ENCODE measurements around the gene OR6B1. TPM values are rescaled to one million over a fixed set of nuclear protein-coding genes. Genes with fewer than 3 reads are reported as not detected.
"Not testable (repeated sequence)": the region's sequence is repeated elsewhere in the genome, so short reads cannot be mapped to it uniquely, and the experiment has no call there.

The OR6B1 gene
- total RNA-seq, 2 donors from 2014 or later, result not detected

GRCh38 chr7:144032985-144033709, 33.0 kb downstream of the OR6B1 start:
- ATAC-seq (no peak), DNase-seq (no peak)
- intact Hi-C loops (cut with DNase I), result no loop called here

GRCh38 chr7:144035385-144035784, 35.3 kb downstream of the OR6B1 start:
- intact Hi-C loops (cut with DNase I), result no loop called here
- ATAC-seq (no peak), DNase-seq (no peak)

- DNase-seq, result no peak
- no peak for ATAC-seq
- intact Hi-C loops (cut with DNase I), result no loop called here
Measured at GRCh38 chr7:144036302-144036885, 36.3 kb downstream of the OR6B1 start.

GRCh38 chr7:144037414-144038035, 37.4 kb downstream of the OR6B1 start:
- intact Hi-C loops (cut with DNase I), result no loop called here
- ATAC-seq (peak in 1 of 2 donors; percentile 86), DNase-seq (no peak)

GRCh38 chr7:144038887-144039286, 38.8 kb downstream of the OR6B1 start:
- intact Hi-C loops (cut with DNase I), result no loop called here
- ATAC-seq, result no peak
- no peak for DNase-seq

- DNase-seq (no peak), ATAC-seq (no peak)
- intact Hi-C loops (cut with DNase I), result no loop called here
Measured at GRCh38 chr7:144048648-144049047, 48.5 kb downstream of the OR6B1 start, which contains the start of gene OR2A5. OR2A5 (plus strand) TSS chr7:144048948; CDS start chr7:144050402, 1,454 bp downstream.

- DNase-seq, result no peak
- ATAC-seq, result no peak
- intact Hi-C loops (cut with DNase I), result no loop called here
Measured at GRCh38 chr7:144049491-144049890, 49.4 kb downstream of the OR6B1 start.

- DNase-seq (no peak), ATAC-seq (no peak)
- intact Hi-C loops (cut with DNase I), result no loop called here
Measured at GRCh38 chr7:144050093-144050492, 50.0 kb downstream of the OR6B1 start.

GRCh38 chr7:144050884-144051283, 50.8 kb downstream of the OR6B1 start:
- ATAC-seq; intact Hi-C loops (cut with DNase I); DNase-seq: not testable (repeated sequence)

GRCh38 chr7:144057954-144058353, 57.8 kb downstream of the OR6B1 start:
- DNase-seq, result no peak
- intact Hi-C loops (cut with DNase I), result no loop called here
- no peak for ATAC-seq

Other genes with a start within 250 kb of the OR6B1 start
- under 1 TPM; 0.12 to 0.21 TPM for gene CTAGE6, start 242.6 kb upstream of the OR6B1 start, total RNA-seq
- gene TCAF1, start 98.1 kb upstream of the OR6B1 start, total RNA-seq, result 10 to 100 TPM; 24.0 to 26.9 TPM
- not detected for gene OR2F2, start 65.1 kb upstream of the OR6B1 start, total RNA-seq
- gene OR2F1, start 45.5 kb upstream of the OR6B1 start, total RNA-seq, result not detected
- not detected for gene OR2A5, start 48.6 kb downstream of the OR6B1 start, total RNA-seq
- gene OR2A25, start 69.5 kb downstream of the OR6B1 start, total RNA-seq, result not detected
- gene OR2A12, start 86.0 kb downstream of the OR6B1 start, total RNA-seq, result not detected
- not detected for gene OR2A2, start 109.3 kb downstream of the OR6B1 start, total RNA-seq
- gene OR2A14, start 122.9 kb downstream of the OR6B1 start, total RNA-seq, result not detected
- gene CTAGE4, start 183.1 kb downstream of the OR6B1 start, total RNA-seq, result 1 to 10 TPM in 1 of 2 donors, not detected in 1; 1.3 TPM
- gene ARHGEF35, start 195.5 kb downstream of the OR6B1 start, total RNA-seq, result 1 to 10 TPM; 1.8 to 2.3 TPM
- gene OR2A42, start 239.3 kb downstream of the OR6B1 start, total RNA-seq, result under 1 TPM in 1 of 2 donors, not detected in 1; 0.10 TPM

All from left cardiac atrium (tissue), 4 donors.